K562 (cell line): ENCODE results near the gene ACRBP. TPM values are rescaled to one million over a fixed set of nuclear protein-coding genes. Genes with fewer than 3 reads are reported as not detected.

Experiments used
- ATF7 ChIP-seq: fragments of 450-650 bp; IDR thresholded peaks from 2 replicates; pipeline ENCODE4 v1.7.1; 2014; ENCODE audit warnings: mild to moderate bottlenecking, moderate library complexity
- BHLHE40 ChIP-seq: IDR thresholded peaks from 2 replicates; pipeline ENCODE4 v1.6.1; 2011; ENCODE audit warnings: low read length, improper control_type of control experiment
- ETV6 ChIP-seq, 3 experiments: fragments of 150-350 bp in 1 of 3; sonication (generic) in 1 of 3; formaldehyde crosslinking in 1 of 3; IDR thresholded peaks; 2 replicates each; pipeline versions ENCODE4 v1.6.1 to v1.8.0; 2014 to 2022; ENCODE audit warnings: borderline replicate concordance in 2 of 3, low read depth in 2 of 3, antibody characterized with exemption in 1 of 3, low read length in 1 of 3, mild to moderate bottlenecking in 1 of 3, missing genetic modification reagents in 1 of 3
- FIP1L1 ChIP-seq: fragments of 200-400 bp; formaldehyde crosslinking; IDR thresholded peaks from 2 replicates; pipeline ENCODE4 v1.6.1; 2018; ENCODE audit warnings: mild to moderate bottlenecking, low read depth, low read length; ENCODE audit not compliant: poor library complexity, severe bottlenecking
- FOXP1 ChIP-seq: sonication (generic); formaldehyde crosslinking; IDR thresholded peaks from 2 replicates; pipeline ENCODE4 v1.8.0; 2022; ENCODE audit warnings: mild to moderate bottlenecking, missing genetic modification reagents
- GATAD2B ChIP-seq: fragments of 450-650 bp; IDR thresholded peaks from 2 replicates; pipeline ENCODE4 v1.6.1; 2017; ENCODE audit warnings: mild to moderate bottlenecking, borderline replicate concordance
- KAT2B ChIP-seq: IDR thresholded peaks from one replicate; pipeline ENCODE4 v1.6.1; 2012; ENCODE audit warnings: low read depth, mild to moderate bottlenecking, control low read depth, inconsistent platforms, low read length, moderate library complexity
- KAT8 ChIP-seq: fragments of 450-650 bp; IDR thresholded peaks from 2 replicates; pipeline ENCODE4 v1.6.1; 2016; ENCODE audit warnings: low read depth, mild to moderate bottlenecking
- KHSRP ChIP-seq: fragments of 450-650 bp; IDR thresholded peaks from 2 replicates; pipeline ENCODE4 v1.6.1; 2017
- MCM3 ChIP-seq: fragments of 450-650 bp; IDR thresholded peaks from 2 replicates; pipeline ENCODE4 v1.6.1; 2016
- PHB ChIP-seq: fragments of 250-450 bp; sonication (Bioruptor Pico); IDR thresholded peaks from 2 replicates; pipeline ENCODE4 v1.5.0; 2021
- STAT5A ChIP-seq: IDR thresholded peaks from 2 replicates; pipeline ENCODE4 v1.6.1; 2012; ENCODE audit warnings: low read length, inconsistent platforms, borderline replicate concordance
- TAF7 ChIP-seq: fragments of 450-650 bp; IDR thresholded peaks from 2 replicates; pipeline ENCODE4 v1.6.1; 2016; ENCODE audit warnings: missing genetic modification characterization, missing compliant biosample characterization
- YY1 ChIP-seq, 3 experiments: IDR thresholded peaks; 2 replicates each; pipeline ENCODE4 v1.6.1; 2011; ENCODE audit warnings: low read length in 2 of 3, mild to moderate bottlenecking in 2 of 3, moderate library complexity in 2 of 3, borderline replicate concordance in 1 of 3, control low read depth in 1 of 3, low read depth in 1 of 3; ENCODE audit not compliant: insufficient read depth in 3 of 3, insufficient replicate concordance in 2 of 3, control insufficient read depth in 1 of 3, insufficient read length in 1 of 3; ENCODE audit errors: extremely low read depth in 1 of 3
- ZNF184 ChIP-seq: sonication (generic); formaldehyde crosslinking; IDR thresholded peaks from 2 replicates; pipeline ENCODE4 v1.5.0; 2020; ENCODE audit warnings: missing genetic modification reagents
- ZNF324 ChIP-seq: fragments of 250-450 bp; sonication (Bioruptor Pico); IDR thresholded peaks from 2 replicates; pipeline ENCODE4 v1.4.0; 2020; ENCODE audit warnings: mild to moderate bottlenecking
- ZNF780A ChIP-seq: fragments of 250-450 bp; sonication (Bioruptor Pico); IDR thresholded peaks from 2 replicates; pipeline ENCODE4 v1.5.0; 2021; ENCODE audit warnings: mild to moderate bottlenecking
- polyA plus RNA-seq, 8 experiments: library from polyadenylated mRNA; depleted of rRNA in 4 of 8; stranded (reverse) in 5 of 8; unstranded in 3 of 8; fragments of >200 nt; fragmentation: Nextera tagmentation in 2 of 8; fragmentation: Illumina TruSeq in 1 of 8; extraction: Ambion mirVana in 2 of 8; extraction: Trizol in 1 of 8; gene quantifications; 2 replicates each; pipeline versions ENCODE4 v1.2.1 to v1.2.3, GENCODE V29; 2011 to 2014; ENCODE audit warnings: inconsistent platforms in 1 of 8, missing spikeins in 1 of 8
- total RNA-seq, 7 experiments: library from RNA; depleted of rRNA in 6 of 7; stranded (reverse); fragments of >200 nt in 6 of 7; fragmentation: Illumina TruSeq in 2 of 7; extraction: Trizol in 2 of 7; gene quantifications; 2 replicates each; pipeline versions ENCODE4 v1.2.1 to v1.2.3, GENCODE V29; 2011 to 2021; ENCODE audit warnings: low replicate concordance in 1 of 7
- TF ChIP-seq, protein P1 (sequence below): fragments of 450-650 bp; IDR thresholded peaks from one replicate; pipeline ENCODE4 v1.6.1; 2018; ENCODE audit warnings: mild to moderate bottlenecking, moderate library complexity; ENCODE audit not compliant: partially characterized antibody
- TF ChIP-seq, protein P2 (sequence below): fragments of 450-650 bp; formaldehyde crosslinking; IDR thresholded peaks from 2 replicates; pipeline ENCODE4 v1.4.0; 2020; ENCODE audit warnings: mild to moderate bottlenecking, moderate library complexity
- TF ChIP-seq, protein P3 (sequence below): fragments of 450-650 bp; IDR thresholded peaks from 2 replicates; pipeline ENCODE4 v1.6.1; 2017; ENCODE audit warnings: antibody characterized with exemption, mild to moderate bottlenecking

Gene ACRBP
- total and polyA plus RNA-seq, 9 of the 15 experiments (the other 6 are each of a cell fraction or from before 2014, with no cell fraction given) = 3.1 to 31.8 (median 8.4) TPM

DNA sequence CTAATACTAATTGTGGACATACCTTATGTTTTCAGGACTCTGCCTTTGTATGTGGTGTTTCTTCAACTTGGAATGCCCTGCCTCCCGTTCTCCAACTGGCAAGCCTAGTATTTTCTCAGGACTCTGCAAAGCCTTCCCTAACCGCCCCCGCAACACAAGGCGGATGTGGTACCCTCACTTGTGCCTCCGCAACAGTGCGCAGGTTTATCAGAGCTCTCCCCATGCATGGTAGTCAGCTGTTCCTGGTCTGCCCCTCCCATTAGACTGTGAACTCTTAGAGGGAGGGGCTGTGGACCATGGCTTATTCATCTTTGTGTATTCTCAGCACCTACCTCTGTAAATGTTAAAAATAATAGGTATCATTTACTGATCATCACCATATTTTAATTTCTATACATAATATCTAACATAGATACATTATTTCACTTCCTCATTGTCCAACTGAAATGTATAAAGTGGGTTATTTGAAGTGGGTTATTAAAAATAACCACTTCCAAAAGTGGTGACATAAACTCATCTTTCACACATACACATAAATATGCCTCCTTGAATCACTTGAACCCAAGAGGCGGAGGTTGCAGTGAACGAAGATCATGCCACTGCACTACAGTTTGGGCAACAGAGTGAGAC, 20.5 kb downstream of the ACRBP start (continued):
- TF ChIP-seq, protein P1, sequence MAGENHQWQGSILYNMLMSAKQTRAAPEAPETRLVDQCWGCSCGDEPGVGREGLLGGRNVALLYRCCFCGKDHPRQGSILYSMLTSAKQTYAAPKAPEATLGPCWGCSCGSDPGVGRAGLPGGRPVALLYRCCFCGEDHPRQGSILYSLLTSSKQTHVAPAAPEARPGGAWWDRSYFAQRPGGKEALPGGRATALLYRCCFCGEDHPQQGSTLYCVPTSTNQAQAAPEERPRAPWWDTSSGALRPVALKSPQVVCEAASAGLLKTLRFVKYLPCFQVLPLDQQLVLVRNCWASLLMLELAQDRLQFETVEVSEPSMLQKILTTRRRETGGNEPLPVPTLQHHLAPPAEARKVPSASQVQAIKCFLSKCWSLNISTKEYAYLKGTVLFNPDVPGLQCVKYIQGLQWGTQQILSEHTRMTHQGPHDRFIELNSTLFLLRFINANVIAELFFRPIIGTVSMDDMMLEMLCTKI = no peak
- TF ChIP-seq KHSRP = no peak
- no peak for TF ChIP-seq ZNF780A (CRISPR knock-in tag)
- no peak; the same call in 1 of the 2 replicates for TF ChIP-seq STAT5A
- TF ChIP-seq, protein P2, sequence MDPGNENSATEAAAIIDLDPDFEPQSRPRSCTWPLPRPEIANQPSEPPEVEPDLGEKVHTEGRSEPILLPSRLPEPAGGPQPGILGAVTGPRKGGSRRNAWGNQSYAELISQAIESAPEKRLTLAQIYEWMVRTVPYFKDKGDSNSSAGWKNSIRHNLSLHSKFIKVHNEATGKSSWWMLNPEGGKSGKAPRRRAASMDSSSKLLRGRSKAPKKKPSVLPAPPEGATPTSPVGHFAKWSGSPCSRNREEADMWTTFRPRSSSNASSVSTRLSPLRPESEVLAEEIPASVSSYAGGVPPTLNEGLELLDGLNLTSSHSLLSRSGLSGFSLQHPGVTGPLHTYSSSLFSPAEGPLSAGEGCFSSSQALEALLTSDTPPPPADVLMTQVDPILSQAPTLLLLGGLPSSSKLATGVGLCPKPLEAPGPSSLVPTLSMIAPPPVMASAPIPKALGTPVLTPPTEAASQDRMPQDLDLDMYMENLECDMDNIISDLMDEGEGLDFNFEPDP (CRISPR knock-in tag) = no peak
- TF ChIP-seq ETV6 (IDR thresholded peaks at IDR 0.05; ENCODE audit: borderline replicate concordance in 1 of 2, low read depth in 2 of 2, low read length in 1 of 2) = no peak
- TF ChIP-seq ETV6 (CRISPR knock-in tag; IDR thresholded peaks at IDR 0.05; ENCODE audit: borderline replicate concordance) = no peak
- TF ChIP-seq PHB (CRISPR knock-in tag) = no peak
- no peak for TF ChIP-seq FIP1L1
- TF ChIP-seq ZNF184 (CRISPR knock-in tag) = no peak
- no peak for TF ChIP-seq GATAD2B
- TF ChIP-seq MCM3 = no peak
- no peak for TF ChIP-seq YY1 (IDR thresholded peaks at IDR 0.05; ENCODE audit: borderline replicate concordance in 1 of 3, control insufficient read depth in 1 of 3, extremely low read depth in 1 of 3, insufficient read depth in 3 of 3, insufficient read length in 1 of 3, insufficient replicate concordance in 2 of 3, low read depth in 1 of 3, low read length in 2 of 3)
- TF ChIP-seq, protein P3, sequence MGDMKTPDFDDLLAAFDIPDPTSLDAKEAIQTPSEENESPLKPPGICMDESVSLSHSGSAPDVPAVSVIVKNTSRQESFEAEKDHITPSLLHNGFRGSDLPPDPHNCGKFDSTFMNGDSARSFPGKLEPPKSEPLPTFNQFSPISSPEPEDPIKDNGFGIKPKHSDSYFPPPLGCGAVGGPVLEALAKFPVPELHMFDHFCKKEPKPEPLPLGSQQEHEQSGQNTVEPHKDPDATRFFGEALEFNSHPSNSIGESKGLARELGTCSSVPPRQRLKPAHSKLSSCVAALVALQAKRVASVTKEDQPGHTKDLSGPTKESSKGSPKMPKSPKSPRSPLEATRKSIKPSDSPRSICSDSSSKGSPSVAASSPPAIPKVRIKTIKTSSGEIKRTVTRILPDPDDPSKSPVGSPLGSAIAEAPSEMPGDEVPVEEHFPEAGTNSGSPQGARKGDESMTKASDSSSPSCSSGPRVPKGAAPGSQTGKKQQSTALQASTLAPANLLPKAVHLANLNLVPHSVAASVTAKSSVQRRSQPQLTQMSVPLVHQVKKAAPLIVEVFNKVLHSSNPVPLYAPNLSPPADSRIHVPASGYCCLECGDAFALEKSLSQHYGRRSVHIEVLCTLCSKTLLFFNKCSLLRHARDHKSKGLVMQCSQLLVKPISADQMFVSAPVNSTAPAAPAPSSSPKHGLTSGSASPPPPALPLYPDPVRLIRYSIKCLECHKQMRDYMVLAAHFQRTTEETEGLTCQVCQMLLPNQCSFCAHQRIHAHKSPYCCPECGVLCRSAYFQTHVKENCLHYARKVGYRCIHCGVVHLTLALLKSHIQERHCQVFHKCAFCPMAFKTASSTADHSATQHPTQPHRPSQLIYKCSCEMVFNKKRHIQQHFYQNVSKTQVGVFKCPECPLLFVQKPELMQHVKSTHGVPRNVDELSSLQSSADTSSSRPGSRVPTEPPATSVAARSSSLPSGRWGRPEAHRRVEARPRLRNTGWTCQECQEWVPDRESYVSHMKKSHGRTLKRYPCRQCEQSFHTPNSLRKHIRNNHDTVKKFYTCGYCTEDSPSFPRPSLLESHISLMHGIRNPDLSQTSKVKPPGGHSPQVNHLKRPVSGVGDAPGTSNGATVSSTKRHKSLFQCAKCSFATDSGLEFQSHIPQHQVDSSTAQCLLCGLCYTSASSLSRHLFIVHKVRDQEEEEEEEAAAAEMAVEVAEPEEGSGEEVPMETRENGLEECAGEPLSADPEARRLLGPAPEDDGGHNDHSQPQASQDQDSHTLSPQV = peak; percentile 46; the same call in 1 of the 2 replicates
- no peak for TF ChIP-seq KAT8
- no peak for TF ChIP-seq TAF7 (tag)
- no peak for TF ChIP-seq FOXP1 (CRISPR knock-in tag)
- no peak for TF ChIP-seq ZNF324 (CRISPR knock-in tag)
- 0 out of 2 replicates have a peak, but pooled peaks have one; percentile 24 for TF ChIP-seq ATF7
- TF ChIP-seq BHLHE40 = 0 out of 2 replicates have a peak, but pooled peaks have one; percentile 23
- no peak for TF ChIP-seq KAT2B
